Adrenal gland (tissue), 12 donors: Measurements from ENCODE around the gene THUMPD3. TPM values are rescaled to one million over a fixed set of nuclear protein-coding genes. Genes with fewer than 3 reads are reported as not detected.

Experiments used
- DNase-seq, 7 donors: peaks; one replicate each; pipeline ENCODE4 v3.0.0-alpha.2; 2019 to 2020
- H3K27ac ChIP-seq, 5 donors: fragments of 200-600 bp; sonication (generic) in 4 of 5; 1 replicate in 3 of 5; 2 replicates in 2 of 5; pipeline versions ENCODE4 v1.5.1 to v1.8.0; 2016 to 2020; ENCODE audit warnings: mild to moderate bottlenecking in 1 of 5
- H3K27me3 ChIP-seq: fragments of 200-600 bp; 2 replicates; pipeline ENCODE4 v1.8.0; 2021
- H3K36me3 ChIP-seq, 2 donors: fragments of 200-600 bp; replicated peaks in 1 of 2; 1 replicate in 1 of 2; 2 replicates in 1 of 2; pipeline versions ENCODE4 v1.5.1 to v1.8.0; 2018 to 2022
- H3K4me1 ChIP-seq, 2 donors: fragments of 200-600 bp; replicated peaks in 1 of 2; 1 replicate in 1 of 2; 2 replicates in 1 of 2; pipeline versions ENCODE4 v1.5.1 to v1.8.0; 2018 to 2021
- H3K4me3 ChIP-seq, 4 donors: fragments of 200-600 bp; sonication (generic) in 3 of 4; one replicate each; pipeline ENCODE4 v1.5.1; 2016 to 2018
- H3K9me3 ChIP-seq, 3 donors: fragments of 200-600 bp; sonication (generic) in 1 of 3; replicated peaks in 1 of 3; 1 replicate in 2 of 3; 2 replicates in 1 of 3; pipeline versions ENCODE4 v1.5.1 to v1.8.0; 2016 to 2021
- CTCF ChIP-seq, 6 experiments: fragments of 450-650 bp in 4 of 6; fragments of 200-600 bp in 2 of 6; sonication (generic) in 1 of 6; IDR thresholded peaks; 1 replicate in 5 of 6; 2 replicates in 1 of 6; pipeline versions ENCODE4 v1.5.1 to v1.8.0; 2016 to 2021; ENCODE audit warnings: antibody characterized with exemption in 6 of 6, mild to moderate bottlenecking in 2 of 6, moderate library complexity in 1 of 6
- POLR2A ChIP-seq, 2 donors: fragments of 450-650 bp; IDR thresholded peaks; one replicate each; pipeline ENCODE4 v1.6.1; 2017; ENCODE audit warnings: antibody characterized with exemption in 2 of 2, mild to moderate bottlenecking in 2 of 2, moderate library complexity in 1 of 2
- WGBS, 4 donors: extraction: QIAGEN DNeasy Blood & Tissue Kit in 2 of 4; methylation state at CpG; one replicate each; pipeline versions ENCODE4 v1.1.5 to v1.1.7; 2013 to 2017; 5-methylcytosine and 5-hydroxymethylcytosine counted together
- intact Hi-C, 2 donors: fragments of 100-400 bp; cut with DNase I; formaldehyde crosslinking; loops; one replicate each; pipeline versions ENCODE4 v1.14.1 to v1.15.0; 2022 to 2023
- polyA plus RNA-seq, 3 donors: library from polyadenylated mRNA; stranded (reverse); fragments of 200-250 nt in 2 of 3; fragments of 350-450 nt in 1 of 3; fragmentation: Illumina TruSeq in 1 of 3; extraction: RNeasy Lipid Tissue Mini Kit (QIAGEN cat#74804) in 1 of 3; gene quantifications; one replicate each; pipeline ENCODE4 v1.2.3, GENCODE V29; 2013 to 2014
- total RNA-seq, 9 donors: library from RNA; depleted of rRNA in 4 of 9; stranded (reverse); fragments of >200 nt in 4 of 9; fragments of 120-200 nt in 1 of 9; fragmentation: NEBNext Ultra II Directional in 1 of 9; extraction: Animal tissue kit (Norgen Biotek cat#: 25700) in 1 of 9; gene quantifications; one replicate each; pipeline versions ENCODE4 v1.1.0 to v1.2.4, GENCODE V29; 2013 to 2023
- donor health status: healthy with polysubstance abuse.
- donor health status: Bipolar disorder and iron deficiency.
- donor health status: DM: yes; HTN: yes; CAD: no.
- donor health status: DM: no; HTN: no; CAD: no.
- donor health status: DM: no; HTN: no; CAD: no.
- donor health status: DM: yes; HTN: yes; CAD: no.

THUMPD3 gene
- total and polyA plus RNA-seq, 12 donors = 20.1 to 84.3 (median 42.8) TPM

- peak overlapping the region in 2 of 5 donors; percentile 17 to 51 for H3K27ac ChIP-seq
- H3K9me3 ChIP-seq = no peaks in the 10 kb centered on the region
- WGBS, 4 donors = 81 to 94% (median 88%) methylated on average over 2 of the region's 2 CpGs
- DNase-seq = no peak
- no peaks in the 10 kb centered on the region for H3K27me3 ChIP-seq
- intact Hi-C loops = no loop called here
- no peaks in the 10 kb centered on the region for H3K36me3 ChIP-seq
- H3K4me3 ChIP-seq = no peak overlapping the region
- no peak for TF ChIP-seq CTCF (IDR thresholded peaks at IDR 0.05)
- peaks cover 34 to 76% of the 10 kb centered on the region in 2 donors for H3K4me1 ChIP-seq
Observed at GRCh38 chr3:9420850-9421549, 58.1 kb downstream of the THUMPD3 start.

GRCh38 chr3:9422712-9423424 lies 60.0 kb downstream of the THUMPD3 start:
- intact Hi-C loops = no loop called here
- H3K27ac ChIP-seq = peak overlapping the region; percentile 64 to 85 (median 83)
- peaks cover 26 to 63% of the 10 kb centered on the region in 2 donors for H3K4me1 ChIP-seq
- no peaks in the 10 kb centered on the region for H3K27me3 ChIP-seq
- H3K4me3 ChIP-seq = peak overlapping the region in 1 of 4 donors; percentile 7
- DNase-seq = peak; percentile 90 to 97 (median 91)
- 10 to 12% (median 11%) methylated on average over 5 of the region's 5 CpGs for WGBS, 4 donors
- peak; percentile 40 to 82 for TF ChIP-seq POLR2A (IDR thresholded peaks at IDR 0.05)
- peak; percentile 32 to 70 (median 54) for TF ChIP-seq CTCF (IDR thresholded peaks at IDR 0.05)
- H3K9me3 ChIP-seq = no peaks in the 10 kb centered on the region
- peaks cover 0 to 18% of the 10 kb centered on the region in 2 donors for H3K36me3 ChIP-seq

GRCh38 chr3:9428411-9428810 lies 65.6 kb downstream of the THUMPD3 start:
- Histone ChIP-seq H3K4me3 (no peak overlapping the region), H3K9me3 (no peaks in the 10 kb centered on the region), H3K4me1 (peaks cover 13 to 38% of the 10 kb centered on the region in 2 donors), H3K36me3 (peaks cover 0 to 71% of the 10 kb centered on the region in 2 donors), H3K27me3 (no peaks in the 10 kb centered on the region), H3K27ac (peak overlapping the region in 1 of 5 donors; percentile 13)
- DNase-seq = no peak
- TF ChIP-seq POLR2A (IDR thresholded peaks at IDR 0.05) (no peak), CTCF (IDR thresholded peaks at IDR 0.05) (no peak)
- intact Hi-C loops = loop anchor here in 1 of 2 donors (5.0 kb wide), 1 partner anchor 36 kb away; no protein-coding TSS in a partner anchor

DNA sequence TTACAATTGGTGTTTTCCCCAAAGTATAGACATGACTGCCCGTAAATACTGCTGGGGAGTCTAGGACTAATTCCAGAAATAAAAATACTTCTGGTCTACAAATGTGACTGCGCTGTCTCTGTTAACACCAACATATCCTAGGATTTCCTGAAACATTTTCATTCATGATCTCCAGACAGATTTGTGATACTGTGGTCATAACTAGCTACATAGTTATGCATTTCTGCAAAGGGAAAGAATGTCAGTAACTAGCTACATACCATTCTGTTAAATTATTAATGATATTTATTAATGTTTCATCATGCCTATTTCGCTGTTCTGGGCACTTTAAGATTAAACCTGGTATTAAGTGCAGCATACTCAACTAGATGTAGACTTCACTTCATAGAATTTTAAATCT lies 67.9 kb downstream of the THUMPD3 start:
- Histone ChIP-seq H3K27me3 (no peaks in the 10 kb centered on the region), H3K36me3 (peaks cover 0 to 94% of the 10 kb centered on the region in 2 donors), H3K4me1 (peaks cover 22 to 27% of the 10 kb centered on the region in 2 donors), H3K4me3 (no peak overlapping the region), H3K27ac (no peak overlapping the region), H3K9me3 (no peaks in the 10 kb centered on the region)
- 96 to 98% (median 96%) methylated on average over 3 of the region's 3 CpGs for WGBS, 4 donors
- no peak for DNase-seq
- intact Hi-C loops = no loop called here
- TF ChIP-seq CTCF (IDR thresholded peaks at IDR 0.05) = no peak
- no peak for TF ChIP-seq POLR2A (IDR thresholded peaks at IDR 0.05)
